IPS DF 19.7 (cell line): ENCODE measurements around the gene ABCB11.
"Not testable (repeated sequence)": the region's sequence is repeated elsewhere in the genome, so short reads cannot be mapped to it uniquely, and the experiment has no call there.

Experiments used
- DNase-seq: peaks from one replicate; pipeline ENCODE4 v3.0.0-alpha.2; 2013; ENCODE audit warnings: low read depth, low spot score

ABCB11 gene

GRCh38 chr2:168892327-168892726, 138.8 kb downstream of the ABCB11 start:
- no peak for DNase-seq

- DNase-seq: peak; percentile 86
Observed at GRCh38 chr2:168890006-168890782, 140.9 kb downstream of the ABCB11 start, which contains the start of gene SPC25. SPC25 (minus strand) TSS chr2:168890430; CDS start chr2:168889519, 911 bp downstream.

GRCh38 chr2:168889635-168890005, 141.5 kb downstream of the ABCB11 start:
- DNase-seq: no peak

GRCh38 chr2:168884975-168885374, 146.1 kb downstream of the ABCB11 start:
- no peak for DNase-seq

- DNase-seq: not testable (repeated sequence)
Observed at GRCh38 chr2:168882163-168882562, 149.0 kb downstream of the ABCB11 start.

- no peak for DNase-seq
Observed at GRCh38 chr2:168874368-168875054, 156.6 kb downstream of the ABCB11 start.

GRCh38 chr2:168870824-168871223, 160.3 kb downstream of the ABCB11 start:
- DNase-seq: not testable (repeated sequence)
